Astrocyte of the spinal cord (primary cell): Measurements from ENCODE around the gene PKD1L1.

ENCODE experiments used
- DNase-seq: peaks from one replicate; pipeline ENCODE4 v3.0.0; 2011; ENCODE audit warnings: low read depth, low spot score
- H3K4me3 ChIP-seq: 2 replicates; pipeline ENCODE4 v1.5.1; 2011; ENCODE audit warnings: low read depth, mild to moderate bottlenecking, low read length, moderate library complexity
- CTCF ChIP-seq: IDR thresholded peaks from 2 replicates; pipeline ENCODE4 v1.5.1; 2012; ENCODE audit warnings: low read depth, mild to moderate bottlenecking, low read length, inconsistent platforms
- in situ Hi-C: cut with HindIII; loops from 2 replicates; pipeline ENCODE4 v1.10.0; 2017; ENCODE audit warnings: low sequenced_read_pairs

The PKD1L1 gene

GRCh38 chr7:47901542-47901941, 46.7 kb downstream of the PKD1L1 start:
- in situ Hi-C loops = no loop called here
- no peak overlapping the region for H3K4me3 ChIP-seq
- TF ChIP-seq CTCF = no peak
- DNase-seq = peak; percentile 42

DNA sequence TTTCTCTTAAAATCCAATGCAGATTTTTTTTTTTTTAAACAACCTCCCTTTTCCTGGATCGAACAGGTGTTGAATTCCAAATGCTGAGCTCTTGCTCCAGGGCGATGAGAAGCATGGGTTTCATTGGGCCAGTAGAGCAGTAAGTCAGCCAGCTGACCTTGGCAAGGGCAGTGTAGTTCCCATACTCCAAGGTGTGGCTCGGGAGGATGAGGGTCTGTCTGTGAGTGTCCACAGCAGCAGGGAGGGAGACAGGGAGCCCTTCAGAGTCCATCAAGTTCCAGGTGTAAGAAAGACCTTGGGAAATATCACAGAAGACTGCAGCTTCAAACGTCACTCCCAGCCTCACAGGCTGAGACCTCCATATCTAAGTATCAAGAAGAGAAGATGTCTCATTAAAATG, 50.4 kb downstream of the PKD1L1 start:
- no peak for DNase-seq
- no peak overlapping the region for H3K4me3 ChIP-seq
- TF ChIP-seq CTCF = no peak
- in situ Hi-C loops = no loop called here

GRCh38 chr7:47896809-47897423, 51.4 kb downstream of the PKD1L1 start:
- H3K4me3 ChIP-seq = no peak overlapping the region
- in situ Hi-C loops = no loop called here
- no peak for DNase-seq
- no peak for TF ChIP-seq CTCF

GRCh38 chr7:47895026-47895425, 53.2 kb downstream of the PKD1L1 start:
- H3K4me3 ChIP-seq = no peak overlapping the region
- DNase-seq = no peak
- TF ChIP-seq CTCF = no peak
- in situ Hi-C loops = no loop called here

DNA sequence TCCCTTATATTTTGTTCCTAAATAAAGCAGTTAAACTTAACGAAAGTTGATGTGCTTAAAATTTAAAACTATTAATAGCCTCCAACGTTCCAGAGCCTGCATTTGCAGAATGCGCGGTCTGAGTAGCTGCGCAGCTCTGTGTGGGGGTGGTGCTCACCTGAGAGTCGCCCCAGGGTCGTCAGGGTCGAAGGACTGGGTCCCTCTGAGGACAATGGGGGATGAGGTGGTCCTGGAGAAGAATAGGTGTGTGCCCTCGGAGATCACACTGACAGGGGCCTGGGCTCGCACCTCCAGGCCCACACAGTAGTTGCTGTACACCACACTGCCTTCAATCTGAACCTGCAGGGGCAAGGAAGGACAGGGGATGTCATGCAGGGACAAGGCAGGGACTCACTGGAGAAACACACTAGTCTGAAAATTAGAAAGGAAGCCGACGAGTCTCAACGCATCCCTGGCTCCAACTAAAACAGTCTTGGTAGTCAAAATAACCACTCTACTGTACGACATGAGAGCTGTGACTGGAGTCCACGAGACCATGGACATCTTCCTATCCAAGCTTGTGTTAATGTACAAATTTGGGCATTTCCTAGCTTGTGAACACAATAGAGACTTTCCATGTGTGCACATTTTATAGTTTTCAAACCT, 54.4 kb downstream of the PKD1L1 start:
- DNase-seq = no peak
- no peak for TF ChIP-seq CTCF
- H3K4me3 ChIP-seq = no peak overlapping the region
- in situ Hi-C loops = no loop called here

DNA sequence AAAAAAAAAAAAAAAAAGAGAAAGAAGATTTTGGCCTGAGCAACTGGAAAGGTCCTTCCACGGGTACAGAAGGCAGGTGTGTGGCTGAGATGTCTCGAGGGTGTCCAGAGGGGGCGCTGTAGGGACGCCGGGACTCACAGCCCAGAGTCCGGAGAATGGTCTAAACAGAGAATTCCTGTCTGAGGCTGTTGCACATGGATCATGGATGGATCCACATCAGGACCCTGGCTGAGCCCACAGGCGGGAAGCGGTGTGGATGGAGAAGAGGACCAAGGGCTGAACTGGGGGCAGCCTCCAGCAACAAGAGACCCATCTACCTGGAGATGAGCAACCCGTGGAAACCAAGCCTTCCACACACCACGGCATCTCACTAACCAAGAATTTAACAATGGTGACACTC, 55.0 kb downstream of the PKD1L1 start:
- in situ Hi-C loops = no loop called here
- no peak for DNase-seq
- TF ChIP-seq CTCF = peak; percentile 38
- no peak overlapping the region for H3K4me3 ChIP-seq
